ENCODE data around the gene CASP12.

DNA sequence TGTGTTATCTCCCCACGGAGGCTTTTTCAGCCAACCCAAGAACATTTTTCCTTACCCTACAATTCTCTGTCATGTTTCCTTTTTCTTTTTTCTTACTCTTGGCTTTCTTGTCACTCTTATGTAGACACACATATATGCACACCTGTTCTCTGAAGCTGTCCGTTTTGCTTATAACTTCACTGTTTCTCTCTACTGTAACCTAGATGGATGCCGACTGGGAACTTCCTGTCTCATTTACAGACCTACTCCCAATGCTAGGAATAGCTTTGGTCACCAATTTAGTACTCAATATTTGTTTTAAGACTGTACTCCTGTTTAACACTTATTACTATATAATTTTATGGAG, 9.9 kb upstream of the CASP12 start:
- TF ChIP-seq ZNF431 (CRISPR knock-in tag; IDR thresholded peaks at IDR 0.05) (no peak), NR2C2 (CRISPR knock-in tag; IDR thresholded peaks at IDR 0.05) (no peak), NR2C2 (tag; IDR thresholded peaks at IDR 0.05) (no peak), SP2 (IDR thresholded peaks at IDR 0.05; ENCODE audit: extremely low read depth, low read depth, low read length, poor library complexity, severe bottlenecking) (no peak), KLF6 (CRISPR knock-in tag; IDR thresholded peaks at IDR 0.05; ENCODE audit: borderline replicate concordance) (no peak), CBX2 (IDR thresholded peaks at IDR 0.05; ENCODE audit: insufficient read depth, low read length, poor library complexity, severe bottlenecking) (no peak), EHMT2 (IDR thresholded peaks at IDR 0.05) (no peak), SPI1 (IDR thresholded peaks at IDR 0.05; ENCODE audit: borderline replicate concordance, low read depth, low read length) (no peak), HDAC6 (IDR thresholded peaks at IDR 0.05; ENCODE audit: low read depth, low read length) (no peak), POLR2AphosphoS5 (IDR thresholded peaks at IDR 0.05; ENCODE audit: control insufficient read depth, insufficient read depth, low read depth, low read length) (no peak)
- TF ChIP-seq, protein P1, sequence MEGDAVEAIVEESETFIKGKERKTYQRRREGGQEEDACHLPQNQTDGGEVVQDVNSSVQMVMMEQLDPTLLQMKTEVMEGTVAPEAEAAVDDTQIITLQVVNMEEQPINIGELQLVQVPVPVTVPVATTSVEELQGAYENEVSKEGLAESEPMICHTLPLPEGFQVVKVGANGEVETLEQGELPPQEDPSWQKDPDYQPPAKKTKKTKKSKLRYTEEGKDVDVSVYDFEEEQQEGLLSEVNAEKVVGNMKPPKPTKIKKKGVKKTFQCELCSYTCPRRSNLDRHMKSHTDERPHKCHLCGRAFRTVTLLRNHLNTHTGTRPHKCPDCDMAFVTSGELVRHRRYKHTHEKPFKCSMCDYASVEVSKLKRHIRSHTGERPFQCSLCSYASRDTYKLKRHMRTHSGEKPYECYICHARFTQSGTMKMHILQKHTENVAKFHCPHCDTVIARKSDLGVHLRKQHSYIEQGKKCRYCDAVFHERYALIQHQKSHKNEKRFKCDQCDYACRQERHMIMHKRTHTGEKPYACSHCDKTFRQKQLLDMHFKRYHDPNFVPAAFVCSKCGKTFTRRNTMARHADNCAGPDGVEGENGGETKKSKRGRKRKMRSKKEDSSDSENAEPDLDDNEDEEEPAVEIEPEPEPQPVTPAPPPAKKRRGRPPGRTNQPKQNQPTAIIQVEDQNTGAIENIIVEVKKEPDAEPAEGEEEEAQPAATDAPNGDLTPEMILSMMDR (IDR thresholded peaks at IDR 0.05 in 2 of 3, conservative IDR thresholded peaks at IDR 0.05 in 1 of 3; ENCODE audit: insufficient read depth in 2 of 3, low read depth in 1 of 3, low read length in 3 of 3) = no peak
- TF ChIP-seq, protein P2, sequence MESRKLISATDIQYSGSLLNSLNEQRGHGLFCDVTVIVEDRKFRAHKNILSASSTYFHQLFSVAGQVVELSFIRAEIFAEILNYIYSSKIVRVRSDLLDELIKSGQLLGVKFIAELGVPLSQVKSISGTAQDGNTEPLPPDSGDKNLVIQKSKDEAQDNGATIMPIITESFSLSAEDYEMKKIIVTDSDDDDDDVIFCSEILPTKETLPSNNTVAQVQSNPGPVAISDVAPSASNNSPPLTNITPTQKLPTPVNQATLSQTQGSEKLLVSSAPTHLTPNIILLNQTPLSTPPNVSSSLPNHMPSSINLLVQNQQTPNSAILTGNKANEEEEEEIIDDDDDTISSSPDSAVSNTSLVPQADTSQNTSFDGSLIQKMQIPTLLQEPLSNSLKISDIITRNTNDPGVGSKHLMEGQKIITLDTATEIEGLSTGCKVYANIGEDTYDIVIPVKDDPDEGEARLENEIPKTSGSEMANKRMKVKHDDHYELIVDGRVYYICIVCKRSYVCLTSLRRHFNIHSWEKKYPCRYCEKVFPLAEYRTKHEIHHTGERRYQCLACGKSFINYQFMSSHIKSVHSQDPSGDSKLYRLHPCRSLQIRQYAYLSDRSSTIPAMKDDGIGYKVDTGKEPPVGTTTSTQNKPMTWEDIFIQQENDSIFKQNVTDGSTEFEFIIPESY (CRISPR knock-in tag; IDR thresholded peaks at IDR 0.05) = no peak
- TF ChIP-seq, protein P3, sequence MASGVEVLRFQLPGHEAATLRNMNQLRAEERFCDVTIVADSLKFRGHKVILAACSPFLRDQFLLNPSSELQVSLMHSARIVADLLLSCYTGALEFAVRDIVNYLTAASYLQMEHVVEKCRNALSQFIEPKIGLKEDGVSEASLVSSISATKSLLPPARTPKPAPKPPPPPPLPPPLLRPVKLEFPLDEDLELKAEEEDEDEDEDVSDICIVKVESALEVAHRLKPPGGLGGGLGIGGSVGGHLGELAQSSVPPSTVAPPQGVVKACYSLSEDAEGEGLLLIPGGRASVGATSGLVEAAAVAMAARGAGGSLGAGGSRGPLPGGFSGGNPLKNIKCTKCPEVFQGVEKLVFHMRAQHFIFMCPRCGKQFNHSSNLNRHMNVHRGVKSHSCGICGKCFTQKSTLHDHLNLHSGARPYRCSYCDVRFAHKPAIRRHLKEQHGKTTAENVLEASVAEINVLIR (CRISPR knock-in tag; IDR thresholded peaks at IDR 0.05) = no peak
